SK-N-MC (cell line): ENCODE measurements around the gene COQ4.

Source experiments
- EZH2 ChIP-seq: fragments of 200-600 bp; sonication (generic); IDR thresholded peaks from one replicate; pipeline ENCODE4 v1.6.1; 2017; ENCODE audit warnings: antibody characterized with exemption
- FOXP2 ChIP-seq: optimal IDR thresholded peaks from 2 replicates; pipeline ENCODE3; 2011; ENCODE audit warnings: mild to moderate bottlenecking, moderate library complexity; ENCODE audit not compliant: insufficient read depth; ENCODE audit errors: extremely low read length, control extremely low read depth
- POLR2AphosphoS5 ChIP-seq: IDR thresholded peaks from 2 replicates; pipeline ENCODE4 v1.6.1; 2012; ENCODE audit warnings: mild to moderate bottlenecking, low read depth, low read length, borderline replicate concordance

DNA sequence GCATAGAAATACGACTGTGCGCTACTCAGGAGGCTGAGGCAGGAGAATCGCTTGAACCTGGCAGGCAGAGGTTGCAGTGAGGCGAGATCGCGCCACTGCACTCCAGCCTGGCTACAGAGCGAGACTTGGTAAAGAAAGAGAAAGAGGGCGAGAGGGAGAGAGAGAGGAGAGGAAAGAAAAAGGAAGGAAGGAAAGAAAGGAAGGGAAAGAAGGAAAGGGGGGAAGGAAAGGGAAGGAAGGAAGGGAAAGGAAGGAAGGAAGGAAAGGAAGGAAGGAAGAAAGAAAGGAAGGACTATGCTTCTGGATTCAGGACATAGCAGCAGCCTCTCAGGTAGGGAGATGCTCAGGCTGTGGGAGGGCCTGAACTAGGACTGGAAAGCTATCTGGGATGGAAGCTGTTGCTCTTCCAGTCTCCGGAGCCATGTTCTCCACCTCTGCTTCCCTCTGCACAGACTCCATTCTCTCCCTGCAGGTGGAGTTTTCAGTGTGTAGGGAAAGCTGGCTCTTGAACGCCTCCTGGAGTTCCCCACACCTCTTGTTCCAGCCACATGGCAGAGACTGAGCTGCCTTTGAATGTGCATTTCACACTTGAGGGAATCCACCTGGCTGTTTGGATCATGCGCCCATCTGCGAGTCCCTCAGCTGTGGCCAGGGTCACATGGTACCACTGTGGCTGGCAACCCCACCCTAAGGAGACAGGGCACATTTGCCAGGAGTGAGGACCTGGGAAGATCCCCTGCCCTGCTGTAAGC is 37.4 kb upstream of the COQ4 start:
- TF ChIP-seq POLR2AphosphoS5 (no peak), EZH2 (no peak), FOXP2 (no peak)
